SU-DHL-6 (cell line): ENCODE measurements around the gene RGS3.

Experiments
- EZH2phosphoT487 ChIP-seq: fragments of 200-600 bp; sonication (generic), shearing (Covaris generic); conservative IDR thresholded peaks from 2 replicates; pipeline ENCODE4 v1.6.1; 2018; ENCODE audit warnings: mild to moderate bottlenecking, antibody characterized with exemption, low read length, moderate library complexity, mixed read lengths
- TF ChIP-seq, protein P1 (sequence below): fragments of 200-600 bp; sonication (generic); IDR thresholded peaks from one replicate; pipeline ENCODE4 v1.5.1; 2017; ENCODE audit warnings: antibody characterized with exemption, mild to moderate bottlenecking, low read length, moderate library complexity; ENCODE audit not compliant: insufficient read depth, poor library complexity, severe bottlenecking

- TF ChIP-seq, protein P1, sequence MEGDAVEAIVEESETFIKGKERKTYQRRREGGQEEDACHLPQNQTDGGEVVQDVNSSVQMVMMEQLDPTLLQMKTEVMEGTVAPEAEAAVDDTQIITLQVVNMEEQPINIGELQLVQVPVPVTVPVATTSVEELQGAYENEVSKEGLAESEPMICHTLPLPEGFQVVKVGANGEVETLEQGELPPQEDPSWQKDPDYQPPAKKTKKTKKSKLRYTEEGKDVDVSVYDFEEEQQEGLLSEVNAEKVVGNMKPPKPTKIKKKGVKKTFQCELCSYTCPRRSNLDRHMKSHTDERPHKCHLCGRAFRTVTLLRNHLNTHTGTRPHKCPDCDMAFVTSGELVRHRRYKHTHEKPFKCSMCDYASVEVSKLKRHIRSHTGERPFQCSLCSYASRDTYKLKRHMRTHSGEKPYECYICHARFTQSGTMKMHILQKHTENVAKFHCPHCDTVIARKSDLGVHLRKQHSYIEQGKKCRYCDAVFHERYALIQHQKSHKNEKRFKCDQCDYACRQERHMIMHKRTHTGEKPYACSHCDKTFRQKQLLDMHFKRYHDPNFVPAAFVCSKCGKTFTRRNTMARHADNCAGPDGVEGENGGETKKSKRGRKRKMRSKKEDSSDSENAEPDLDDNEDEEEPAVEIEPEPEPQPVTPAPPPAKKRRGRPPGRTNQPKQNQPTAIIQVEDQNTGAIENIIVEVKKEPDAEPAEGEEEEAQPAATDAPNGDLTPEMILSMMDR, result no peak
- TF ChIP-seq EZH2phosphoT487, result no peak
Observed at GRCh38 chr9:113477661-113478060, 14.1 kb downstream of the RGS3 start.
